Mucosa of rectum (tissue), 2 donors: ENCODE results near the gene DPYSL3.
"Not testable (repeated sequence)": the region's sequence is repeated elsewhere in the genome, so short reads cannot be mapped to it uniquely, and the experiment has no call there.

Experiments used
- H3K27ac ChIP-seq, 2 donors: one replicate each; pipeline ENCODE4 v1.7.0; 2013; ENCODE audit warnings: inconsistent platforms in 2 of 2, low read depth in 2 of 2, low read length in 2 of 2
- H3K27me3 ChIP-seq, 2 donors: one replicate each; pipeline ENCODE4 v1.7.0; 2013; ENCODE audit warnings: low read length in 2 of 2; ENCODE audit not compliant: control insufficient read depth in 2 of 2, insufficient read depth in 2 of 2
- H3K36me3 ChIP-seq, 2 donors: one replicate each; pipeline ENCODE4 v1.7.0; 2013; ENCODE audit warnings: low read length in 2 of 2; ENCODE audit not compliant: control insufficient read depth in 2 of 2, insufficient read depth in 2 of 2
- H3K4me1 ChIP-seq, 2 donors: one replicate each; pipeline ENCODE4 v1.7.0; 2013; ENCODE audit warnings: low read length in 2 of 2, mild to moderate bottlenecking in 1 of 2; ENCODE audit not compliant: control insufficient read depth in 2 of 2, insufficient read depth in 2 of 2
- H3K4me3 ChIP-seq, 2 donors: one replicate each; pipeline ENCODE4 v1.7.0; 2013; ENCODE audit warnings: low read length in 2 of 2
- H3K9ac ChIP-seq, 2 donors: one replicate each; pipeline ENCODE4 v1.7.0; 2013; ENCODE audit warnings: low read length in 2 of 2, low read depth in 1 of 2, mild to moderate bottlenecking in 1 of 2
- H3K9me3 ChIP-seq, 2 donors: one replicate each; pipeline ENCODE4 v1.7.0; 2013; ENCODE audit warnings: low read length in 2 of 2; ENCODE audit not compliant: control insufficient read depth in 2 of 2
- donor health status: healthy.
- donor health status: Normal muscosa, but diverticular disease.

Gene DPYSL3

GRCh38 chr5:147509710-147510651 is at the start of gene DPYSL3:
Gene DPYSL3, minus strand, starts transcription at chr5:147510068. Its CDS starts 210 bp downstream, at chr5:147509858.
- Histone ChIP-seq H3K9me3 (no peaks in the 10 kb centered on the region), H3K4me3 (peak within 1 kb of the TSS; percentile 64 to 70), H3K27ac (peak within 1 kb of the TSS; percentile 55 to 69), H3K36me3 (no peaks in the 10 kb centered on the region), H3K9ac (peak within 1 kb of the TSS; percentile 63 to 65), H3K4me1 (no peaks in the 10 kb centered on the region), H3K27me3 (peaks cover 3 to 14% of the 10 kb centered on the region in 2 donors)

- Histone ChIP-seq H3K27ac (no peak overlapping the region), H3K9ac (no peak overlapping the region), H3K4me3 (no peak overlapping the region)
Measured at GRCh38 chr5:147558826-147559225, 49.0 kb upstream of the DPYSL3 start.

GRCh38 chr5:147557876-147558745 is 48.2 kb upstream of the DPYSL3 start:
- Histone ChIP-seq H3K27me3 (no peaks in the 10 kb centered on the region), H3K9me3 (no peaks in the 10 kb centered on the region), H3K4me1 (no peaks in the 10 kb centered on the region), H3K4me3 (no peak overlapping the region), H3K9ac (no peak overlapping the region), H3K36me3 (no peaks in the 10 kb centered on the region), H3K27ac (no peak overlapping the region)

More at GRCh38 chr5:147558826-147559225, 49.0 kb upstream of the DPYSL3 start:
- Histone ChIP-seq H3K4me1 (no peaks in the 10 kb centered on the region), H3K36me3 (no peaks in the 10 kb centered on the region), H3K27me3 (no peaks in the 10 kb centered on the region), H3K9me3 (no peaks in the 10 kb centered on the region)

GRCh38 chr5:147555176-147555575 is 45.3 kb upstream of the DPYSL3 start:
- H3K9ac ChIP-seq = no peak overlapping the region
- H3K4me3 ChIP-seq = no peak overlapping the region
- no peaks in the 10 kb centered on the region for H3K27me3 ChIP-seq
- no peaks in the 10 kb centered on the region for H3K9me3 ChIP-seq
- no peaks in the 10 kb centered on the region for H3K36me3 ChIP-seq
- peak overlapping the region; percentile 49 to 70 for H3K27ac ChIP-seq
- H3K4me1 ChIP-seq = no peaks in the 10 kb centered on the region

GRCh38 chr5:147554261-147554817 is 44.5 kb upstream of the DPYSL3 start:
- no peaks in the 10 kb centered on the region for H3K27me3 ChIP-seq
- H3K4me1 ChIP-seq = no peaks in the 10 kb centered on the region
- peak overlapping the region; percentile 49 to 70 for H3K27ac ChIP-seq
- H3K4me3 ChIP-seq = peak overlapping the region in 1 of 2 donors; percentile 35
- no peaks in the 10 kb centered on the region for H3K36me3 ChIP-seq
- H3K9me3 ChIP-seq = no peaks in the 10 kb centered on the region
- H3K9ac ChIP-seq = peak overlapping the region in 1 of 2 donors; percentile 20

GRCh38 chr5:147553817-147554216 is 43.9 kb upstream of the DPYSL3 start:
- not testable (repeated sequence) for H3K4me1 ChIP-seq, H3K9ac ChIP-seq, H3K36me3 ChIP-seq, H3K9me3 ChIP-seq, H3K27me3 ChIP-seq
- Histone ChIP-seq H3K4me3 (peak overlapping the region in 1 of 2 donors; percentile 35), H3K27ac (peak overlapping the region; percentile 59 to 70)

- no peak overlapping the region for H3K27ac ChIP-seq
- H3K36me3 ChIP-seq = no peaks in the 10 kb centered on the region
Measured at GRCh38 chr5:147552897-147553296, 43.0 kb upstream of the DPYSL3 start.

GRCh38 chr5:147551677-147552076 is 41.8 kb upstream of the DPYSL3 start:
- Histone ChIP-seq H3K4me3 (no peak overlapping the region), H3K27me3 (no peaks in the 10 kb centered on the region), H3K4me1 (no peaks in the 10 kb centered on the region), H3K9ac (no peak overlapping the region), H3K9me3 (no peaks in the 10 kb centered on the region), H3K27ac (no peak overlapping the region), H3K36me3 (no peaks in the 10 kb centered on the region)

More at GRCh38 chr5:147552897-147553296, 43.0 kb upstream of the DPYSL3 start:
- Histone ChIP-seq H3K4me3 (no peak overlapping the region), H3K4me1 (no peaks in the 10 kb centered on the region), H3K27me3 (no peaks in the 10 kb centered on the region), H3K9ac (no peak overlapping the region), H3K9me3 (no peaks in the 10 kb centered on the region)

- Histone ChIP-seq H3K36me3 (no peaks in the 10 kb centered on the region), H3K27ac (no peak overlapping the region), H3K4me3 (no peak overlapping the region), H3K4me1 (no peaks in the 10 kb centered on the region), H3K27me3 (no peaks in the 10 kb centered on the region), H3K9me3 (no peaks in the 10 kb centered on the region), H3K9ac (no peak overlapping the region)
Measured at GRCh38 chr5:147547730-147548129, 37.9 kb upstream of the DPYSL3 start.
